Spleen (tissue), 13 donors: Measurements from ENCODE around the gene MAMDC4. TPM values are rescaled to one million over a fixed set of nuclear protein-coding genes. Genes with fewer than 3 reads are reported as not detected.
A peak's percentile ranks its signal among the peaks of the same experiment; 100 is the strongest.
"Not testable (repeated sequence)": the region's sequence is repeated elsewhere in the genome, so short reads cannot be mapped to it uniquely, and the experiment has no call there.

Experiments
- DNase-seq: peaks from one replicate; pipeline ENCODE4 v3.0.0-alpha.2; 2020
- H3K27ac ChIP-seq, 8 donors: fragments of 200-600 bp; sonication (generic) in 7 of 8; 1 replicate in 4 of 8; 2 replicates in 4 of 8; pipeline versions ENCODE4 v1.5.0 to v1.8.0; 2016 to 2021; ENCODE audit warnings: inconsistent platforms in 4 of 8, mild to moderate bottlenecking in 4 of 8, moderate library complexity in 1 of 8
- H3K27me3 ChIP-seq, 7 donors: fragments of 200-600 bp; sonication (generic) in 6 of 7; replicated peaks in 1 of 7; 1 replicate in 4 of 7; 2 replicates in 3 of 7; pipeline versions ENCODE4 v1.5.0 to v1.8.0; 2016 to 2021; ENCODE audit warnings: inconsistent platforms in 3 of 7, mild to moderate bottlenecking in 1 of 7
- H3K36me3 ChIP-seq, 6 donors: fragments of 200-600 bp; sonication (generic) in 5 of 6; 1 replicate in 4 of 6; 2 replicates in 2 of 6; pipeline versions ENCODE4 v1.5.0 to v1.8.0; 2016 to 2021; ENCODE audit warnings: inconsistent platforms in 2 of 6
- H3K4me1 ChIP-seq, 6 donors: fragments of 200-600 bp; sonication (generic) in 5 of 6; 1 replicate in 3 of 6; 2 replicates in 3 of 6; pipeline versions ENCODE4 v1.5.0 to v1.8.0; 2016 to 2021; ENCODE audit warnings: inconsistent platforms in 3 of 6
- H3K4me3 ChIP-seq, 8 donors: fragments of 200-600 bp; sonication (generic) in 7 of 8; 1 replicate in 4 of 8; 2 replicates in 4 of 8; pipeline versions ENCODE4 v1.5.0 to v1.8.0; 2016 to 2021; ENCODE audit warnings: inconsistent platforms in 4 of 8, mild to moderate bottlenecking in 4 of 8, moderate library complexity in 2 of 8
- H3K9me3 ChIP-seq, 8 donors: fragments of 200-600 bp; sonication (generic) in 7 of 8; 1 replicate in 4 of 8; 2 replicates in 4 of 8; pipeline versions ENCODE4 v1.5.0 to v1.8.0; 2016 to 2021; ENCODE audit warnings: inconsistent platforms in 4 of 8
- POLR2A ChIP-seq, 3 donors: fragments of 450-650 bp; IDR thresholded peaks; one replicate each; pipeline ENCODE4 v1.5.1; 2017; ENCODE audit warnings: antibody characterized with exemption in 3 of 3, mild to moderate bottlenecking in 1 of 3
- POLR2AphosphoS5 ChIP-seq, 3 donors: sonication (generic); formaldehyde crosslinking; IDR thresholded peaks; one replicate each; pipeline ENCODE4 v1.5.1; 2017; ENCODE audit warnings: antibody characterized with exemption in 3 of 3
- WGBS, 5 donors: extraction: QIAGEN DNeasy Blood & Tissue Kit in 3 of 5; methylation state at CpG; one replicate each; pipeline versions ENCODE4 v1.1.5 to v1.1.7; 2013 to 2018; 5-methylcytosine and 5-hydroxymethylcytosine counted together
- intact Hi-C: fragments of 100-400 bp; cut with DNase I; formaldehyde crosslinking; loops from one replicate; pipeline ENCODE4 v1.15.0; 2023; ENCODE audit warnings: low total_unique reads
- long read RNA-seq, 2 donors: transcript quantifications; one replicate each; lab custom pipeline, GENCODE V29; 2026
- polyA plus RNA-seq, 3 donors: library from polyadenylated mRNA; stranded (reverse); fragments of 200-250 nt; gene quantifications; one replicate each; pipeline ENCODE4 v1.2.1, GENCODE V29; 2013
- total RNA-seq, 7 donors: library from RNA; depleted of rRNA in 3 of 7; stranded (reverse); fragments of >200 nt in 3 of 7; fragmentation: NEBNext Ultra II Directional in 4 of 7; extraction: Animal tissue kit (Norgen Biotek cat#: 25700) in 4 of 7; gene quantifications; one replicate each; pipeline versions ENCODE4 v1.1.0 to v1.2.1, GENCODE V29; 2016 to 2021
- TF ChIP-seq, protein P1 (sequence below), 11 experiments: fragments of 200-600 bp in 7 of 11; fragments of 450-650 bp in 4 of 11; sonication (generic) in 4 of 11; IDR thresholded peaks in 8 of 11; conservative IDR thresholded peaks in 3 of 11; 1 replicate in 7 of 11; 2 replicates in 4 of 11; pipeline versions ENCODE4 v1.4.0 to v1.8.0; 2016 to 2021; ENCODE audit warnings: antibody characterized with exemption in 11 of 11, inconsistent platforms in 4 of 11, mild to moderate bottlenecking in 1 of 11
- donor health status: healthy with polysubstance abuse.
- donor health status: DM: no; HTN: no; CAD: no; lungs with moderate emphysema.
- donor health status: DM: no; HTN: no; CAD: no.
- donor health status: Bipolar disorder and iron deficiency.
- donor health status: healthy.
- donor health status: DM: no; HTN: no; CAD: no.
- donor health status: DM: yes; HTN: yes; CAD: no.

Gene MAMDC4
- total RNA-seq (10 to 100 TPM in 5 of 7 donors, 1 to 10 TPM in 2; 5.4 to 20.8 (median 11.3) TPM), polyA plus RNA-seq (10 to 100 TPM in 2 of 3 donors, 1 to 10 TPM in 1; 4.9 to 32.0 (median 12.7) TPM)
- long read RNA-seq, donor 1, partial matches to known transcripts: 51 of 403 reads
- long read RNA-seq, donor 1, other reads (novel, unspliced or antisense): 352 of 403 reads
- long read RNA-seq, donor 2: 0 reads

DNA sequence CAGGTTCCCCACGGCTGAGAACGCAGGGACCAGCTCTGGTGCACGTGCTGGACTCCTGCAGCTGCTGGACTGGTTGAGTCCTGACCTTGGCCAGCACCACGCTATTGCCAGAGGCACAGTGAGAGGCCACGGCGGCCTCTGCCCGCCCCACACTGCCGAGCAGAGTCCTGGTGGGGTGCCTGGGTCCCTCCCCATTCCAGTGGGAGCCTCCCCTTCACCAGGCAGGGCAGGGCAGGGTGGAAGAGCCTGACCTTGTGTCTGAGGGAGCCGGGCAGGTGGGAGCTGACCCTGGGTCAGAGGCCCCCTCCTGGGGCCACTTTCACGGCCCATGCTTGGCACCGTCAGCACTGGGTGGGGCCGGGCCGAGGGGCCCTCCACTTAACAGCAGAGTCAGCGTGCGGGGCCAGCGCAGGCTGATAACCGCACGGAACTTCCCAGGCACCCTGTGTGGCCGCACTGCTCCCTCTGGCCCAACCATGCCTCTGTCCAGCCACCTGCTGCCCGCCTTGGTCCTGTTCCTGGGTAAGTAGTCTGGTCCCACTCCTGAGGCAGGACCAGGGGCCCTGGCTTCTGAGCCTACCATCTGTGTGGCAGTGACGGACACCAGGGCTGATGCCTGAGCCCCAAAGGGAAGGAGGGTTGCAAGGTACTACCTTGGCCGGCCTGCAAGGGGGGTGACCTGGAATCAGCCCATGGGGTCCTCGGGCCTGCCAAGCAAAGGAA is at the start of gene MAMDC4:
MAMDC4 (plus strand) TSS at position 406 of the 723 bp plus-strand sequence; CDS start at position 477, 71 bp downstream.
- Histone ChIP-seq H3K9me3 (no peaks in the 10 kb centered on the region), H3K27ac (peak within 1 kb of the TSS in 3 of 8 donors; percentile 3 to 77 (median 11)), H3K4me3 (no peak within 1 kb of the TSS), H3K4me1 (peaks cover 20 to 86% (median 61%) of the 10 kb centered on the region in 6 donors), H3K27me3 (peaks cover 0 to 16% (median 12%) of the 10 kb centered on the region in 7 donors), H3K36me3 (peaks cover 0 to 23% (median 8%) of the 10 kb centered on the region in 6 donors)
- intact Hi-C loops: no loop called here
- no peak for DNase-seq
- TF ChIP-seq POLR2A (IDR thresholded peaks at IDR 0.05): no peak
- TF ChIP-seq, protein P1, sequence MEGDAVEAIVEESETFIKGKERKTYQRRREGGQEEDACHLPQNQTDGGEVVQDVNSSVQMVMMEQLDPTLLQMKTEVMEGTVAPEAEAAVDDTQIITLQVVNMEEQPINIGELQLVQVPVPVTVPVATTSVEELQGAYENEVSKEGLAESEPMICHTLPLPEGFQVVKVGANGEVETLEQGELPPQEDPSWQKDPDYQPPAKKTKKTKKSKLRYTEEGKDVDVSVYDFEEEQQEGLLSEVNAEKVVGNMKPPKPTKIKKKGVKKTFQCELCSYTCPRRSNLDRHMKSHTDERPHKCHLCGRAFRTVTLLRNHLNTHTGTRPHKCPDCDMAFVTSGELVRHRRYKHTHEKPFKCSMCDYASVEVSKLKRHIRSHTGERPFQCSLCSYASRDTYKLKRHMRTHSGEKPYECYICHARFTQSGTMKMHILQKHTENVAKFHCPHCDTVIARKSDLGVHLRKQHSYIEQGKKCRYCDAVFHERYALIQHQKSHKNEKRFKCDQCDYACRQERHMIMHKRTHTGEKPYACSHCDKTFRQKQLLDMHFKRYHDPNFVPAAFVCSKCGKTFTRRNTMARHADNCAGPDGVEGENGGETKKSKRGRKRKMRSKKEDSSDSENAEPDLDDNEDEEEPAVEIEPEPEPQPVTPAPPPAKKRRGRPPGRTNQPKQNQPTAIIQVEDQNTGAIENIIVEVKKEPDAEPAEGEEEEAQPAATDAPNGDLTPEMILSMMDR (IDR thresholded peaks at IDR 0.05 in 8 of 11, conservative IDR thresholded peaks at IDR 0.05 in 3 of 11): no peak
- TF ChIP-seq POLR2AphosphoS5 (IDR thresholded peaks at IDR 0.05): peak in 2 of 3 donors; percentile 22 to 55
- WGBS, 5 donors: 73 to 87% (median 77%) methylated on average over 8 to 23 of the region's 23 CpGs

DNA sequence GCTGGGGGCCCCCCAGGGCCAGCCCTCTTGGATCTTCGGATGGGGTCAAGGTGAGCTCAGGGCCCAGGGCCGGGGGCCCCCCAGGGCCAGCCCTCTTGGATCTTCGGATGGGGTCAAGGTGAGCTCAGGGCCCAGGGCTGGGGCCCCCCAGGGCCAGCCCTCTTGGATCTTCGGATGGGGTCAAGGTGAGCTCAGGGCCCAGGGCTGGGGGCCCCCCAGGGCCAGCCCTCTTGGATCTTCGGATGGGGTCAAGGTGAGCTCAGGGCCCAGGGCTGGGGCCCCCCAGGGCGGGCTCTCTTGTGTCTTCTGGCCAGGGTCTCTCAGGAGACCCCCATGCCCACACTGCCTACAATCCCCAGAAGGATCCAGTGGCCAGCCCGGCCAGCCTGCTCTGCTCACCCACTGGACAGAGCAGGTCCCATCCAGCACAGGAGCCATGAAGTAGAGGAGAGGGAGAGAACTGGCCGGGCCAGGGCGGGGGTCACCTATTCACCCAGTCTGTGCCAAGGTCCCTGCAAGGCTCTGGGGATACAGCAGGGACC is 49.1 kb upstream of the MAMDC4 start:
- H3K27me3 ChIP-seq: peaks cover 0 to 47% (median 41%) of the 10 kb centered on the region in 7 donors
- intact Hi-C loops, H3K9me3 ChIP-seq, H3K4me3 ChIP-seq, H3K27ac ChIP-seq, DNase-seq: not testable (repeated sequence)
- H3K36me3 ChIP-seq: peaks cover 0 to 23% (median 0%) of the 10 kb centered on the region in 6 donors
- H3K4me1 ChIP-seq: peaks cover 26 to 58% (median 42%) of the 10 kb centered on the region in 6 donors
- 92 to 100% (median 94%) methylated on average over 1 to 8 of the region's 9 CpGs for WGBS, 5 donors

DNA sequence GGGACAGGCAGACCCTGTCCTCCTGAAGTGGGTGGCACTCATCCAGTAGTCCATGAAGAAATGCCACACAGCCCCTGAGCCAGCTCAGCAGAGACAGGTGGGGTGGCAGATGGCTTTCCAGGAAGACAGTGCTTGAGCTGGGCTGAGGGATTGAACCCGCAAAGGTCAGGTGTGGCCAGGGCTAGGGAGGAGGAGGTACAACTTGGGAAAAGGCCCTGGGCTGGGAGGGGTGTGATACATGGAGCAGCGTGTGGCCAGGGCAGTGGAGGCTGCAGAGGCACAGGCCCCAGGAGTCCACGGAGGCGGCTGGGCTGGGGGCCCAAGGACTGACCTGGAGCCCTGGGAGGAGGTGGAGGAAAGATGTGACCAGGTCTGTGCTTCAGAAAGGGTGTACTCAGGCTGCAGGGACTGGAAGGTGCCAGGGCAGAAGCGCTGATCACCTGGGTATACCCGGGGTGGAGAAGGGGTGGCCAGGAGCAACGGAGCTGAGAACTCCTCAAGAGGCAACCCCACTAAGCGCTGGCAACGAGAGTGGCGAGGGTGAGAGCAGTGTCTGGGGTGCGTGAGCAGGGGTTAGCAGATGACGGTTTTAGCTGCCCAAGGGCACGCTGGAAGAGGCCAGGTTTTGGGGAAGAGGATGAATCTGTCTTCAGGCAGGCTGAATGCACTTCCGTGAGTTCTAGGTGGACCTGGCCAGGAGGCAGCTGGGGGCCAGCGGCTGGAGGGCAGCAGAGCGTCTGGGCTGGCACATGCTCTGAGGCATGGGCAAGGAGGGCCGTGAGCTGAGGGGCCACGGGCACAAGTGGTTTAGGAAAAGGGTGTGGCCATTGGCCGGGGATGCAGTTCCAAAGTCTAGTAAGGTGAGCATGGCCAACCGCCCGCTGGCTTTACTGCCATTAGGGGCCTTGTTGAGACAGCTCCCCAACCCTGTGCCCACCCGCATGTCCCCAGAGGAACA is 48.3 kb upstream of the MAMDC4 start:
- Histone ChIP-seq H3K9me3 (no peaks in the 10 kb centered on the region), H3K36me3 (peaks cover 0 to 23% (median 0%) of the 10 kb centered on the region in 6 donors), H3K27me3 (peaks cover 0 to 39% (median 35%) of the 10 kb centered on the region in 7 donors), H3K27ac (no peak overlapping the region), H3K4me1 (peaks cover 29 to 61% (median 46%) of the 10 kb centered on the region in 6 donors), H3K4me3 (no peak overlapping the region)
- WGBS, 5 donors: 86 to 95% (median 90%) methylated on average over 21 to 22 of the region's 22 CpGs
- TF ChIP-seq, protein P1 (IDR thresholded peaks at IDR 0.05 in 8 of 11, conservative IDR thresholded peaks at IDR 0.05 in 3 of 11): no peak
- TF ChIP-seq POLR2AphosphoS5 (IDR thresholded peaks at IDR 0.05): no peak
- intact Hi-C loops: no loop called here
- DNase-seq: no peak

DNA sequence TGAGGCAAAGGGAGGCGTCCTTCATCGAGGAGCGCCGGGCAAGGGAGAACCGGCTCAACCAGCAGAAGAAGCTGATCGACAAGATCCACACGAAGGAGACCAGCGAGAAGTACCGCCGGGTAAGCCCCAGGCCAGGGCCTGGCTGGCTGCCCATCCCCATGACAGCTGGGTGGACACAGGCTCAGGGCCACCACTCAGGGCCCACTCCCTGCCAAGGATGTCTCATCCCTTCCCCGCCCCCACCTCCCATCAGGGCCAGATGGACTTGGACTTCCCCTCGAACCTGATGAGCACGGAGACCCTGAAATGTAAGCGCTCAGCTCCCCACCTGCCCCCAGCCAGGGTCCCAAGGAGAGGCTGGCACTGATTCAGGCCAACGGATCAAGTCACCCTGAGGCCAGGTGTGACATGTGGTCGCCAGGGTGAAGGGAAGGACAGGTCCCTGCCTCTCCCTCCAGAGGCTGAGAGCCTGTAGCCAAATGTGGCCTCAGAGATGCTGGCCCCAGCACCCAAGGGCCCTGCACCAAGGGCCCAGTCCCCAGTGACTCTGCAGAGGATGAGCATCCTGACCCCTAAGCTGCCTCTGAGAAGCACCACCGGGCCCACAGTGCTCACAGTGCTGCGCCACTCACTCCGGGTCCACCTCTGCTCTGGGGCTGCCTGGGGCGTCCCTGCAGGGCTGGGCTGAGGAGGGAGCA is 47.5 kb upstream of the MAMDC4 start:
- H3K4me3 ChIP-seq: no peak overlapping the region
- H3K9me3 ChIP-seq: no peaks in the 10 kb centered on the region
- peaks cover 34 to 61% (median 46%) of the 10 kb centered on the region in 6 donors for H3K4me1 ChIP-seq
- H3K27ac ChIP-seq: no peak overlapping the region
- no peak for DNase-seq
- TF ChIP-seq, protein P1 (IDR thresholded peaks at IDR 0.05 in 8 of 11, conservative IDR thresholded peaks at IDR 0.05 in 3 of 11): no peak
- TF ChIP-seq POLR2AphosphoS5 (IDR thresholded peaks at IDR 0.05) (no peak), POLR2A (IDR thresholded peaks at IDR 0.05) (no peak)
- WGBS, 5 donors: 93 to 95% (median 93%) methylated on average over 14 to 20 of the region's 20 CpGs
- H3K27me3 ChIP-seq: peaks cover 0 to 31% (median 26%) of the 10 kb centered on the region in 7 donors
- intact Hi-C loops: no loop called here
- peaks cover 0 to 27% (median 0%) of the 10 kb centered on the region in 6 donors for H3K36me3 ChIP-seq
